ENCODE results near the gene MGAT1. TPM values are rescaled to one million over a fixed set of nuclear protein-coding genes. Genes with fewer than 3 reads are reported as not detected.

Gene MGAT1
- total RNA-seq, 1 experiment from 2014 or later, result 49.9 TPM

DNA sequence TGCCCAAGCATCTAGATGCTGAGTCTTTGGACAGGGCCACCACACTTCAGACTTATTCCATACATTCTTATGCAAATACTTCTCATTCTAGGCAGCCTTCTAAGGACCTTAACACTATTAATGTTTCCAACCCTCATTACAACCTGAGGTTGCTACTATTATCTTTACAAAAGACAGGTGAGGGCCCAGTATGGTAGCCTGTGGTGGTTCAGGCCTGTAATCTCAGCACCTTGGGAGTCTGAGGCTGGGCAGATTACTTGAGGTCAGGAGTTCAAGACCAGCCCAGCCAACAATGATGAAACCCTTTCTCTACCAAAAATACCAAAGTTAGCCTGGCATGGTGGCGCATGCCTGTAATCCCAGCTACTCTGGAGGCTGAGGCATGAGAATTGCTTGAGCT lies 42.3 kb upstream of the MGAT1 start:
- TF ChIP-seq, protein P1, sequence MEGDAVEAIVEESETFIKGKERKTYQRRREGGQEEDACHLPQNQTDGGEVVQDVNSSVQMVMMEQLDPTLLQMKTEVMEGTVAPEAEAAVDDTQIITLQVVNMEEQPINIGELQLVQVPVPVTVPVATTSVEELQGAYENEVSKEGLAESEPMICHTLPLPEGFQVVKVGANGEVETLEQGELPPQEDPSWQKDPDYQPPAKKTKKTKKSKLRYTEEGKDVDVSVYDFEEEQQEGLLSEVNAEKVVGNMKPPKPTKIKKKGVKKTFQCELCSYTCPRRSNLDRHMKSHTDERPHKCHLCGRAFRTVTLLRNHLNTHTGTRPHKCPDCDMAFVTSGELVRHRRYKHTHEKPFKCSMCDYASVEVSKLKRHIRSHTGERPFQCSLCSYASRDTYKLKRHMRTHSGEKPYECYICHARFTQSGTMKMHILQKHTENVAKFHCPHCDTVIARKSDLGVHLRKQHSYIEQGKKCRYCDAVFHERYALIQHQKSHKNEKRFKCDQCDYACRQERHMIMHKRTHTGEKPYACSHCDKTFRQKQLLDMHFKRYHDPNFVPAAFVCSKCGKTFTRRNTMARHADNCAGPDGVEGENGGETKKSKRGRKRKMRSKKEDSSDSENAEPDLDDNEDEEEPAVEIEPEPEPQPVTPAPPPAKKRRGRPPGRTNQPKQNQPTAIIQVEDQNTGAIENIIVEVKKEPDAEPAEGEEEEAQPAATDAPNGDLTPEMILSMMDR (conservative IDR thresholded peaks at IDR 0.05; ENCODE audit: low read depth, low read length), result no peak
- TF ChIP-seq EZH2 (IDR thresholded peaks at IDR 0.05; ENCODE audit: borderline replicate concordance, low read depth, low read length, poor library complexity, severe bottlenecking), result no peak
- H3K9me3 ChIP-seq (ENCODE audit: low read depth, low read length, poor library complexity, severe bottlenecking), result peaks cover 70% of the 10 kb centered on the region
- H3K36me3 ChIP-seq (ENCODE audit: insufficient read depth, low read length, poor library complexity, severe bottlenecking), result peaks cover 26% of the 10 kb centered on the region
- BruUV-seq (replicated peaks), result no TSS peak
- ChIA-PET POLR2A (ENCODE audit: low non-redundant PET) (no interaction called here), CTCF (no interaction called here)
- DNase-seq (ENCODE audit: low spot score), result no peak
- no peaks in the 10 kb centered on the region for H3K27me3 ChIP-seq (replicated peaks; ENCODE audit: insufficient read depth, low read depth, low read length, poor library complexity)
- no peak overlapping the region for H3K27ac ChIP-seq (ENCODE audit: low read depth, low read length, poor library complexity, severe bottlenecking)
- intact Hi-C loops (cut with micrococcal nuclease; ENCODE audit: unreplicated experiment), result no loop called here
- no peak overlapping the region for H3K4me3 ChIP-seq (ENCODE audit: low read depth, low read length, poor library complexity, severe bottlenecking)
- no peaks in the 10 kb centered on the region for H3K4me1 ChIP-seq (ENCODE audit: insufficient read depth, low read length, poor library complexity, severe bottlenecking)

DNA sequence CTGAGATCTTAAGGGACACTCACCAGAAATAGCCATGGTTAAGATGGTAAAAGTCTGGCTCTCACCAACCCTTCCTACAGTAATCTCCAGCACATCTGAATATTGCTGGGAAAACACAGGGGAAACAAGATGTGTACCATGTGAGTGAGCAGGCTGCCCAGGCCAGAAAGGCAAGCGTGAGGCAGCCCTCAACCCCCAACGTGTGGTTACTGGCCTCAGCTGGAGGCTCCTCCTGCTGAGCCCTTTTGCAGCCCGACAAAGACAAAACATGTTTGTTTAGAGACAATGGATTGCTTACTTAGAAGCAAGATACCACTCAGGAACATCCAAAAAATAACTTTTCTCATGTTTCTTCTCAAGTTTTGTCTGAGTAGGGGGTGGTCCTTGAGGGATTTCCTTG lies 41.8 kb upstream of the MGAT1 start:
- intact Hi-C loops (cut with micrococcal nuclease; ENCODE audit: unreplicated experiment), result no loop called here
- no peak overlapping the region for H3K4me3 ChIP-seq (ENCODE audit: low read depth, low read length, poor library complexity, severe bottlenecking)
- DNase-seq (ENCODE audit: low spot score), result no peak
- no TSS peak for BruUV-seq (replicated peaks)
- H3K9me3 ChIP-seq (ENCODE audit: low read depth, low read length, poor library complexity, severe bottlenecking), result peaks cover 66% of the 10 kb centered on the region
- H3K4me1 ChIP-seq (ENCODE audit: insufficient read depth, low read length, poor library complexity, severe bottlenecking), result no peaks in the 10 kb centered on the region
- POLR2A ChIA-PET (ENCODE audit: low non-redundant PET), result no interaction called here
- no peak overlapping the region for H3K27ac ChIP-seq (ENCODE audit: low read depth, low read length, poor library complexity, severe bottlenecking)
- H3K27me3 ChIP-seq (replicated peaks; ENCODE audit: insufficient read depth, low read depth, low read length, poor library complexity), result no peaks in the 10 kb centered on the region
- peaks cover 22% of the 10 kb centered on the region for H3K36me3 ChIP-seq (ENCODE audit: insufficient read depth, low read length, poor library complexity, severe bottlenecking)
- CTCF ChIA-PET, result no interaction called here
- TF ChIP-seq EZH2 (IDR thresholded peaks at IDR 0.05; ENCODE audit: borderline replicate concordance, low read depth, low read length, poor library complexity, severe bottlenecking), result no peak
- TF ChIP-seq, protein P1 (conservative IDR thresholded peaks at IDR 0.05; ENCODE audit: low read depth, low read length), result no peak

DNA sequence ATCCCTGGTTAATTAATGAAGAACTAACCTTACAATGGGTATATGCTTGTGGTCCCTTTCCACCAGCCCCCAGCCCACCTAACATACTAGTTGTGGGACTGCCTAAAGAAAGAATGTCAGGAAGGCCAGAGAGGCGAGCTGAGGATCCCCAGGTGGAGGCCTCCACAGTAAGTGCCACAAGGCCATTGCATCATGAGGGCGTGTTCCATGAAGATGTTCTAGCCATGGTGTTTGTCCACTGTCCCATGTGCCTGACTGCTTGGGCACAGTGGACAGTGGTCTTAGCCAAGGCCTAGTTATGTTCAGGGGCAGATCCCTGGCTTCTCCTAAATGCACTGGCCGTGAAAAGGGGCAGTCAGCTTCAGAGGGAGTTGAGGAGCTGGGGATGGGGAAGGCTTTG lies 37.3 kb upstream of the MGAT1 start:
- Histone ChIP-seq H3K4me3 (ENCODE audit: low read depth, low read length, poor library complexity, severe bottlenecking) (no peak overlapping the region), H3K27ac (ENCODE audit: low read depth, low read length, poor library complexity, severe bottlenecking) (no peak overlapping the region), H3K27me3 (replicated peaks; ENCODE audit: insufficient read depth, low read depth, low read length, poor library complexity) (no peaks in the 10 kb centered on the region), H3K4me1 (ENCODE audit: insufficient read depth, low read length, poor library complexity, severe bottlenecking) (no peaks in the 10 kb centered on the region), H3K36me3 (ENCODE audit: insufficient read depth, low read length, poor library complexity, severe bottlenecking) (no peaks in the 10 kb centered on the region), H3K9me3 (ENCODE audit: low read depth, low read length, poor library complexity, severe bottlenecking) (peaks cover 23% of the 10 kb centered on the region)
- no TSS peak for BruUV-seq (replicated peaks)
- no peak for TF ChIP-seq EZH2 (IDR thresholded peaks at IDR 0.05; ENCODE audit: borderline replicate concordance, low read depth, low read length, poor library complexity, severe bottlenecking)
- TF ChIP-seq, protein P1 (conservative IDR thresholded peaks at IDR 0.05; ENCODE audit: low read depth, low read length), result no peak
- POLR2A ChIA-PET (ENCODE audit: low non-redundant PET), result no interaction called here
- CTCF ChIA-PET, result no interaction called here
- DNase-seq (ENCODE audit: low spot score), result no peak
- intact Hi-C loops (cut with micrococcal nuclease; ENCODE audit: unreplicated experiment), result no loop called here

Data from A673 (cell line).